Measurements from ENCODE around the gene BICD1. TPM values are rescaled to one million over a fixed set of nuclear protein-coding genes. Genes with fewer than 3 reads are reported as not detected.

The BICD1 gene
- polyA plus RNA-seq, 2 of the 4 experiments (the other 2 are of a cell fraction), result 13.0 to 24.3 TPM

DNA sequence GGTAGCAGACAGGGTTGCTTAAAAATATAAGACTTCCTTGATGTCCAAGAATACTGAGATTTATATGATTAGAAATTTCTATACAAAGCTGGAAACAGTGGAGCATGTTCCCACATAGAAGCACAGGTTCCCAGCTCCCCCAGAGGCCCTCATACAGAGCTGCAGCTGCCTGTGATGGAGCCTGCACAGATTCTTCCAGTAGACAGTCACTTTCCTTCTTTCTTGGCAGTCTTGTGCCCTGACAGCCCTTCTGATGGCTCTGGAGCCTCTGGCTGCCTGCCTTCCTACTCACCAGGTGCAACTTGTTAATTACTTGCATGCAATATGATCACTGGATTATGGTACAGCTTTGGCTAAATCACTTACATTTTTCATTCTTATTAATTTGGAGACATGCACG is 44.4 kb downstream of the BICD1 start:
- DNase-seq (ENCODE audit: low read depth in 1 of 2, low spot score in 1 of 2) (no peak), FAIRE-seq (no peak), ATAC-seq (peak in 1 of 2 experiments; percentile 33; a peak in 1 of 6 replicates)
- 90% methylated on average over 1 of the region's 1 CpG for WGBS (ENCODE audit: missing lambda C conversion rate)
- Histone ChIP-seq H3K4me2 (no peak overlapping the region), H3K4me1 (no peaks in the 10 kb centered on the region), H3K4me3 (no peak overlapping the region), H3K27ac (no peak overlapping the region), H3K9me3 (no peaks in the 10 kb centered on the region)
- no peak for TF ChIP-seq EHMT2 (IDR thresholded peaks at IDR 0.05; ENCODE audit: low read depth)
- TF ChIP-seq ELK1 (IDR thresholded peaks at IDR 0.05; ENCODE audit: low read depth, low read length), result no peak
- no peak for TF ChIP-seq SMC3 (IDR thresholded peaks at IDR 0.05)
- TF ChIP-seq FOSB (CRISPR knock-in tag; IDR thresholded peaks at IDR 0.05), result no peak
- CTCF ChIA-PET, result interaction anchor here (0.9 kb wide), 1 partner anchor 140 kb away, joined by 3 read pairs; no protein-coding TSS in a partner anchor
- POLR2A ChIA-PET, result no interaction called here

DNA sequence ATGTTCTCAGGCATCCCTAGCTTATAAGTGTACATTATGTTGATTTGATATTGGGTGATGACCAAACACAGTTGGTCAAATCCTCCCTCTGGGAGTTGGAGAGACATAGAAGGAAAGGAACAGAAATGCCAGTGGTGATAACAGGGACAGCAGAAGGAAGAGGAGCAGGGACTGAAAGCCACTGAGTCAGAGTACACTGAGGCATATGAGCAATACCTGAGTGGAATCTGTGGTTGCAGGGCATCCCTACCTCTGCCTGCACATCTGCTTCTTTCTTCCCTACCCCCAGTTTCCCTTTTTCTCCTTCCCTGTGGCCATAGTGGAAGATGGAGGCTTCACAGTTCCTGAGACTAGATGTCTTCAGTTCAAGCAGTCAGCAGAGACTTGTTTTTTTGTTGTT is 44.9 kb downstream of the BICD1 start:
- Histone ChIP-seq H3K4me3 (no peak overlapping the region), H3K9me3 (no peaks in the 10 kb centered on the region), H3K4me1 (no peaks in the 10 kb centered on the region), H3K27ac (no peak overlapping the region), H3K4me2 (no peak overlapping the region)
- ATAC-seq, result no peak
- no peak for DNase-seq (ENCODE audit: low read depth in 1 of 2, low spot score in 1 of 2)
- CTCF ChIA-PET, result interaction anchor here (0.9 kb wide), 1 partner anchor 141 kb away, joined by 3 read pairs; no protein-coding TSS in a partner anchor
- POLR2A ChIA-PET, result no interaction called here
- TF ChIP-seq BHLHE40 (IDR thresholded peaks at IDR 0.05; ENCODE audit: low read depth, low read length) (no peak), NR3C1 (IDR thresholded peaks at IDR 0.05) (no peak), GATA3 (IDR thresholded peaks at IDR 0.05; ENCODE audit: borderline replicate concordance) (no peak), POLR2AphosphoS2 (conservative IDR thresholded peaks at IDR 0.05; ENCODE audit: low read length) (no peak), FOSL2 (IDR thresholded peaks at IDR 0.05) (no peak), FOSL2 (CRISPR knock-in tag; IDR thresholded peaks at IDR 0.05) (no peak), SREBF2 (IDR thresholded peaks at IDR 0.05) (no peak), ZNF302 (CRISPR knock-in tag; IDR thresholded peaks at IDR 0.05) (no peak), REST (IDR thresholded peaks at IDR 0.05) (no peak), PHF8 (IDR thresholded peaks at IDR 0.05; ENCODE audit: borderline replicate concordance, low read depth) (no peak), ZC3H11A (IDR thresholded peaks at IDR 0.05) (no peak), SMC3 (IDR thresholded peaks at IDR 0.05) (no peak)
- TF ChIP-seq, protein P1, sequence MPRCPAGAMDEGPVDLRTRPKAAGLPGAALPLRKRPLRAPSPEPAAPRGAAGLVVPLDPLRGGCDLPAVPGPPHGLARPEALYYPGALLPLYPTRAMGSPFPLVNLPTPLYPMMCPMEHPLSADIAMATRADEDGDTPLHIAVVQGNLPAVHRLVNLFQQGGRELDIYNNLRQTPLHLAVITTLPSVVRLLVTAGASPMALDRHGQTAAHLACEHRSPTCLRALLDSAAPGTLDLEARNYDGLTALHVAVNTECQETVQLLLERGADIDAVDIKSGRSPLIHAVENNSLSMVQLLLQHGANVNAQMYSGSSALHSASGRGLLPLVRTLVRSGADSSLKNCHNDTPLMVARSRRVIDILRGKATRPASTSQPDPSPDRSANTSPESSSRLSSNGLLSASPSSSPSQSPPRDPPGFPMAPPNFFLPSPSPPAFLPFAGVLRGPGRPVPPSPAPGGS (IDR thresholded peaks at IDR 0.05), result no peak
- FAIRE-seq, result no peak

DNA sequence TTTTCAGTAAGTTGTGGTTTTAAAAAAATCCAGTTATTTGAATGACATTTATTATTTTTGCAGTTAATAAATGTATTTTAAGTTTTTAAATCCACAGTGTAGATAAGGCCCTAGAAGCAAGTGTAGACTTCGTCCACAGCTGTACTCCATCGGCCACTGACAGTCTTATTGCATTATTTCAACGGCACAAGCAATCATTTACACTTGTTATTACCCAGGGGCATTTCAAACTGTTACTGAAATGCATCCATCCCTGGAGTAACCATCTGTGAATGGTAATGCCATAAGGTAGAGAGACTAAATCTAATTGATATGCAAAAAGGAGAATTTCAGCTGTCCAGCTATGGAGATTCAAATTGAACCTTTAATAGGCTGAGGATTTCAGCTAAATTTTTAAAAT is 48.4 kb downstream of the BICD1 start:
- POLR2A ChIA-PET, result no interaction called here
- ATAC-seq, result no peak
- Histone ChIP-seq H3K4me3 (no peak overlapping the region), H3K4me2 (no peak overlapping the region), H3K9me3 (no peaks in the 10 kb centered on the region), H3K4me1 (no peaks in the 10 kb centered on the region), H3K27ac (no peak overlapping the region)
- FAIRE-seq, result no peak
- 87% methylated on average over 3 of the region's 3 CpGs for WGBS (ENCODE audit: missing lambda C conversion rate)
- DNase-seq (ENCODE audit: low read depth in 1 of 2, low spot score in 1 of 2), result no peak
- CTCF ChIA-PET, result interaction anchor here (0.9 to 1.7 kb wide), 2 partner anchors 8 to 26 kb away, joined by 3 read pairs; no protein-coding TSS in a partner anchor
- TF ChIP-seq POLR2AphosphoS2 (conservative IDR thresholded peaks at IDR 0.05; ENCODE audit: low read length) (no peak), HOXB13 (CRISPR knock-in tag; IDR thresholded peaks at IDR 0.05; ENCODE audit: low read depth) (no peak), KDM1A (IDR thresholded peaks at IDR 0.05; ENCODE audit: low read depth) (no peak), TP53 (CRISPR knock-in tag; IDR thresholded peaks at IDR 0.05) (no peak), POLR2A (IDR thresholded peaks at IDR 0.05; ENCODE audit: low read length) (no peak), PBX3 (IDR thresholded peaks at IDR 0.05) (no peak), ESRRA (IDR thresholded peaks at IDR 0.05; ENCODE audit: borderline replicate concordance, low read length) (no peak), RNF2 (IDR thresholded peaks at IDR 0.05; ENCODE audit: borderline replicate concordance, low read depth) (no peak), EHF (CRISPR knock-in tag; IDR thresholded peaks at IDR 0.05) (no peak), NR3C1 (IDR thresholded peaks at IDR 0.05) (no peak), HOXB5 (CRISPR knock-in tag; IDR thresholded peaks at IDR 0.05) (no peak), EHMT2 (IDR thresholded peaks at IDR 0.05; ENCODE audit: low read depth) (no peak), FOXS1 (CRISPR knock-in tag; IDR thresholded peaks at IDR 0.05) (no peak), CEBPB (IDR thresholded peaks at IDR 0.05) (no peak)
- TF ChIP-seq, protein P1 (IDR thresholded peaks at IDR 0.05), result no peak
- TF ChIP-seq, protein P2, sequence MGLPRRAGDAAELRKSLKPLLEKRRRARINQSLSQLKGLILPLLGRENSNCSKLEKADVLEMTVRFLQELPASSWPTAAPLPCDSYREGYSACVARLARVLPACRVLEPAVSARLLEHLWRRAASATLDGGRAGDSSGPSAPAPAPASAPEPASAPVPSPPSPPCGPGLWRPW (IDR thresholded peaks at IDR 0.05), result no peak
